KOPT-K1 (cell line): Measurements from ENCODE around the gene SPATA6L.
A peak's percentile ranks its signal among the peaks of the same experiment; 100 is the strongest.
"Not testable (repeated sequence)": the region's sequence is repeated elsewhere in the genome, so short reads cannot be mapped to it uniquely, and the experiment has no call there.

Source experiments
- H3K27ac ChIP-seq: fragments of 200-600 bp; sonication (generic); 2 replicates; pipeline ENCODE4 v1.5.1; 2016; ENCODE audit warnings: antibody characterized with exemption, mild to moderate bottlenecking, low read depth, low read length; ENCODE audit not compliant: poor library complexity, severe bottlenecking
- H3K36me3 ChIP-seq: fragments of 200-600 bp; sonication (generic); 2 replicates; pipeline ENCODE4 v1.5.1; 2017; ENCODE audit warnings: antibody characterized with exemption, mild to moderate bottlenecking, low read length, moderate library complexity; ENCODE audit not compliant: insufficient read depth
- H3K9me3 ChIP-seq: fragments of 200-600 bp; sonication (generic); 2 replicates; pipeline ENCODE4 v1.5.1; 2017; ENCODE audit warnings: antibody characterized with exemption, low read length, mild to moderate bottlenecking; ENCODE audit not compliant: insufficient read depth, poor library complexity, severe bottlenecking

Gene SPATA6L

DNA sequence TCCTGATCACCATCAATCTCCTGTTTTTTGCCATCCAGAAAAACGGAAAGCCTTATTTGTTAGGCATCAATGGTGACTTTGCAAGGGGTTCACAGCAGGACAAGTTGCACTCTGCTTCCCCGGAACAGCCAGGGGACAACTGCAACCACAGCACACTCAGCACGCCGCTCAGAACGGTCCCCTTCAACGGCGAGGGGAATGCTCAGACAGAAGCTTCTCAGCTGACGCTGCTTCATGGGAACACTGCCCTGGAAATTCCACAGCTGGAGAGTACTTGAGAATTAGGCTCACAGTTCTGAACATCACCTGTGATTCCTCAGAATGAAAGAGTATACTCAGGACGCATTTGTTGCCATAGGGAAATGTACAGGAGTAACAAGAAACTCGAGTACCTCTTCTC is 44.3 kb downstream of the SPATA6L start:
- no peak overlapping the region for H3K27ac ChIP-seq

DNA sequence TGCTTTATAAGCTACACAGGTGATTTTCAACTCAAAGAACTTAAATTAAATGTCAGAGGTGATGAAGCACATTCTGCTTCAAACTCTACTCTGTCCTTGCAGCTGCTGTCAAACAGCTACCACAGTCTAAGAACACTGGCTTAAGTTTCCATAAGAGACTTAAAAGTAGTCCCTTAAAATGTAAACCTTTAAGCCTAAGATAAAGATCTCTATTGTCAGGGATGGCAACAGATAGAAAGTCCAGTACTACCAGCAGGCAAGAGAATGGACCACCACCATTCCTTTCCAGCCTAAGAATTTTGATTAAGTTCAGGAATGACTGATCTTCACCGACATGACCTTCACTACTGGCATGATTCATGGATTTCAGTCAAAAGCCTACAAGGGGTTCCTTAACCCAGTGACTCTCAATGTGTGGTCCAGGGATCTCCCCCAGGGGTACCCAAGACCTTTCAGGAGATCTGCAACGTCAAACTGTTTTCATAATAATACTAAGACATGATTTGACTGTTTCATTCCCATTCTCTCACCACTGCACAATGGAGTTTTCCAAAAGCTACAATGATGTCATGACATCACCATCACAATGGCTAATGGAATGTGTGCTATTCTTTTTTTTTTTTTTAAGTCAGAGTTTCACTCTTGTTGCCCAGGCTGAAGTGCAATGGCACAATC is 45.3 kb downstream of the SPATA6L start:
- no peak overlapping the region for H3K27ac ChIP-seq
- H3K9me3 ChIP-seq, result no peaks in the 10 kb centered on the region
- H3K36me3 ChIP-seq, result no peaks in the 10 kb centered on the region

More for the DNA sequence above, 44.3 kb downstream of the SPATA6L start:
- Histone ChIP-seq H3K9me3 (no peaks in the 10 kb centered on the region), H3K36me3 (no peaks in the 10 kb centered on the region)

DNA sequence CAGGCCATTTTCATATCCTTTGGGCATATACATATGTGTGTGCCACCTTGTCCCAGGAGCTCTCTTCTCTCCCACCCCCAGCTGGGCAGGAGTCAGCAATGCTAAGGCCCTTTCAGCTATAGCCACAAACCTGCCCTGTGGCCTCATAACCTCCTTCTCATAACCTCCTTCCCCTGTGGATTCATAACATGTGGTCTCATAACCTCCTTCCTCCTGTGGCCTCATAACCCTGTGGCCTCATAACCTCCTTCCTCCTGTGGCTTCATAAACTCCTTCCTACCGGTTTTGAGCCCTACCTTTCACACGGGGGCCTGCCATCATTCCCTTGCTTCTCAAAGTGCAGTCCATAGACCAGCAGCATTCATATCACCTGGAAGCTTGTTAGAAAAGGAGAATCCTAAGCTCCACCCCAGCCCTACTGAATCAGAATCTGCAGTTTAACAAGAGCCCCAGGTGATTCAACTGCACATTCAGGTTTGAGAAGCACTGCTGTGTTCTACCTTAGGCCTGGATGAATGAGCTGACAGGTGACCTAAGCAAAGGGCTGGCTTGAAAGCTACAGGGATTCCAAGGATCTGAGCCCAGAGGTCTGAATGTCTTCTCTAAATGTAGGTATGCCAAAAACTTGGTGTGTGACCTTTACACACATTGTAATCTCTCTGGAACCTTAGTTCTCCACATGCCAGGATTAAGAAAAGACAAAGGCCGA is 46.1 kb downstream of the SPATA6L start:
- Histone ChIP-seq H3K36me3 (no peaks in the 10 kb centered on the region), H3K27ac (no peak overlapping the region), H3K9me3 (no peaks in the 10 kb centered on the region)

- Histone ChIP-seq H3K27ac (no peak overlapping the region), H3K36me3 (no peaks in the 10 kb centered on the region), H3K9me3 (no peaks in the 10 kb centered on the region)
Observed at GRCh38 chr9:4618700-4619099, 47.6 kb downstream of the SPATA6L start.

DNA sequence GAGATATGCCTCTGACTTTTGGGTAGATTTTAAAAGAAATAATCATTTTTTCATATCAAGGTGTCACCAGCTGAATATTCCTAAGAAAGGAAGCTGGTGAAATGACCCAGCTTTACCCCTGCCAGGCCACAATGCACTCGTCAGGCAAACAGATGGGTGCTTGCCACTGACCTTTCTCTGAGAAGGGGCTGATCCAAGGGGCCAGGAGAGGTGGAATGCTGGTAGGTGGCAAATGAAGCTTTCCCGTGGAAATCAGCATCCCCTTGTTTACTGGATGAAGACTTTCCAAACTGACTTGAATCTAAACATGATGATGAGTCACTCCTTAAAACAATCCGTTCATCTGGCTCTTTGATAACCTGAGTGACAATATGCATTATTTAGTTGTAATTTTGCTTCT is 48.5 kb downstream of the SPATA6L start:
- Histone ChIP-seq H3K27ac (no peak overlapping the region), H3K9me3 (no peaks in the 10 kb centered on the region), H3K36me3 (no peaks in the 10 kb centered on the region)

- Histone ChIP-seq H3K27ac (no peak overlapping the region), H3K9me3 (no peaks in the 10 kb centered on the region), H3K36me3 (no peaks in the 10 kb centered on the region)
Observed at GRCh38 chr9:4615778-4616177, 50.5 kb downstream of the SPATA6L start.

DNA sequence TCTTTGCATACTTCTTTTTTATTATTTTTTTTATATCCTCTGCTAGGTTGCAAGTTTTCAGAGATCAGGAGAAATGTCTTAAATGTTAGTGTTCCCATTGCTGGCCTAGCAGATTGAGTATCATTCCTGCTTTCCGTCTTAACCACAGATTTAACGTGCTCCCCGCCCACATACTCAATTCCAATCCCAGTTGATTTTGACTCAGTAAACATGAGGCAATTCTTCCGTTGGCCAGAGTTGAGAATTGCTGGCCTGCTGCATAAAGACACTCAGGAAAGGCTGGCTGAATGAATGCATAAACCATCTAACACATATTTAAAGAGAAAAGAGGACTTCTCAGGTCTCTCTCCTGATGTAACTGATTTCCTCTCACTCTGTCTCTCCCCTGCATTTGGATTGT is 51.0 kb downstream of the SPATA6L start:
- Histone ChIP-seq H3K36me3 (no peaks in the 10 kb centered on the region), H3K9me3 (no peaks in the 10 kb centered on the region), H3K27ac (no peak overlapping the region)

- Histone ChIP-seq H3K9me3 (no peaks in the 10 kb centered on the region), H3K36me3 (no peaks in the 10 kb centered on the region), H3K27ac (no peak overlapping the region)
Observed at GRCh38 chr9:4614627-4615026, 51.7 kb downstream of the SPATA6L start.

GRCh38 chr9:4606033-4606432 is 60.2 kb downstream of the SPATA6L start:
- H3K27ac ChIP-seq, H3K36me3 ChIP-seq, H3K9me3 ChIP-seq: not testable (repeated sequence)

DNA sequence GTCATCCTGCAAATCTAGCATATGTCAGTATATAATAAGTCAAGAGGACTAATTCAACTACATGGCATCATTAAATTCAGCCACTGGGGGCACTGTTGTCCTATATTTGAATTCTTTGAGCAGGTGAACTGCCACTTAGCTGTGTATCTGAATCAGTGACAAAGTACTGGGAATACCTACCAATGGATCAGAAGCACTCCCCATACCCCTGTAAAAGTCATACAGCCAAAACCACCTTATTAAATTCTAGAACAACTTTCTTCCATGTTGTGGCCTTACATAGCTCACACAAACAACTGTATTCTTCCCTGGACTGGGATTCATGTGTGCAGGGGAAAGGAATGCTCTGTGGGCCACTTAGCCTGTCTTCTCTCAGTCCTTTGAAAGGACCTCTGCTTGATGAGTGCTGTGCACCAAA is 61.6 kb downstream of the SPATA6L start:
- no peaks in the 10 kb centered on the region for H3K36me3 ChIP-seq
- no peaks in the 10 kb centered on the region for H3K9me3 ChIP-seq
- H3K27ac ChIP-seq, result no peak overlapping the region

DNA sequence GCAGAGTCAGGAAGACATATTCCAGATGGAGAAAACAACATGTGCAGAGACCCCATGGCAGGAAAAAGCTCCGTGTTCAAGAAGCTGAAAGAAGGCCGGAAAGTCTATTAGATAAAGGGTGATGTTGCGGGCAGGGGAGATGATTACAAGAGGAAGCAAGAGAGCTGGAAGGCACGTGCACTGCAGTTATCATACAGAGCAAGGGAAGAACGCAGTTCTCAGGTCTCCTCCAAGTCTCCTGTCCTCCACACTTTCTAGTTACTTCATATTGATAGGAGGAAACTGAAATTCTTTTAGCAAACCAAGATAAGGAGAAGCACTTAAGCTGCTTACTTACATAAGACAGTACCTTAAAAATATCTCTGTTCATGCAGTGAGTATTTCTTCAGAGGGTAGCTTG is 62.5 kb downstream of the SPATA6L start:
- Histone ChIP-seq H3K27ac (no peak overlapping the region), H3K36me3 (no peaks in the 10 kb centered on the region), H3K9me3 (no peaks in the 10 kb centered on the region)

DNA sequence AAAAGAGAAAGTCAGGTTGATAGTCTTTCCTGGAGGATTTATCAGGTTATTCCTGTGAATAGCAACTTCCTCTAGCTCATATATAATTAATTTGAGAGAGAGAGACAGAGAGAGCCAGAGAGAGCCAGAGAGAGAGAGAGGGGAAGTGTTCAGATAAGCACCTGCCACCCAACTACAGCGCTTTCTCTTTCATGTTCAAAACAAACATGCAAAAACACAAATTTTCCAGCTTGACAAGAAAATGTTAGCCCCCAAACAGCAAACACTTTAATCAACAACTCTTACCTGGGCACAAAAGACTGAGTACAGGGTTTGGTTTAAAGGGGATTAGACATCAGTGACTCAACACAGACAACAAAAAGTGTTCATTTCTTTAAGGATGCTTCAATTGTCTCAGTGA is 65.9 kb downstream of the SPATA6L start:
- Histone ChIP-seq H3K9me3 (no peaks in the 10 kb centered on the region), H3K36me3 (no peaks in the 10 kb centered on the region), H3K27ac (no peak overlapping the region)

DNA sequence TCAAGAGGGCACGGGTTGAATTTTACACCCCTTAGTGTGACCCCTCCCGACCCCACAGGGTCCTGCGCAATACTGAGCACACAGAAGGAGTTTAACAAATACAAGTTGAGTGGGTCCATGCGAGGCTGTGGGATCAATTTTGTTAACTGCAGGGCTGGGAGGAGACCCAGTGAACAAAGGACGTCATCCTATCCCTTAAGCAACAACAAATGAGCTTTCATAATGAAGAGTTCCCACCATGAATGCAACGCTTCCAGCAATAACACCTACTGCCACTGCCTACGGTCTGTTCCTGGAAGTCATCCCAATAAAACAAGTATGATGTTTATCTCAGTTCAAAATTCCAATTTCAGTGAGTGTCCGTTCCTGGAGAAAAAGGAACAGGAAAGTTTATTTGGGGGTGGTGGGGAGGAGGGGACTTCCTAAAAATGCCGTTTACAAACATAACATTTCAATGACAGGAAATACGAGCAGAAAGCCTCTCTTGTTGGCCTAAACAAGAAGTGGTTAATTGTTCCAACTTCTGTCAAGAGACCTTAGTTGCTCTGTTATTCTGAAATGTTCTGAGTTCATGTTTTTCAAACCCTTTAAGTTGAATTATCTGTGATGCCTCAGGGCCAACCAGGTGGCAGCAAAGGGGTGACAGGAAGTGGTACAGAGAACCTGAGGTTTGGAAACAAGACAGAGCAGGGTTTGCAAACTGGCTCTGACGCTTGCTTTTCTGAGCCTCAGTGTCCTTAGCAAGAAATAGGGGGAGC is 69.9 kb downstream of the SPATA6L start:
- Histone ChIP-seq H3K36me3 (no peaks in the 10 kb centered on the region), H3K9me3 (no peaks in the 10 kb centered on the region), H3K27ac (peak overlapping the region; percentile 70)

GRCh38 chr9:4594994-4595393 is 71.3 kb downstream of the SPATA6L start:
- no peak overlapping the region for H3K27ac ChIP-seq

GRCh38 chr9:4594545-4594944 is 71.7 kb downstream of the SPATA6L start:
- H3K27ac ChIP-seq, result no peak overlapping the region
- H3K36me3 ChIP-seq, result no peaks in the 10 kb centered on the region
- no peaks in the 10 kb centered on the region for H3K9me3 ChIP-seq

More at GRCh38 chr9:4594994-4595393, 71.3 kb downstream of the SPATA6L start:
- H3K9me3 ChIP-seq, result no peaks in the 10 kb centered on the region
- no peaks in the 10 kb centered on the region for H3K36me3 ChIP-seq
